SK-N-SH treated with all-trans-retinoic acid at 6 μM for 48 hours (cell line): ENCODE results near the gene CFAP299.
"Not testable (repeated sequence)": the region's sequence is repeated elsewhere in the genome, so short reads cannot be mapped to it uniquely, and the experiment has no call there.

ENCODE experiments used
- ATAC-seq: fragments of 200-7000 bp; cut with Tn5 transposase; 3 replicates; pipeline ENCODE4 v1.9.1; 2020; ENCODE audit warnings: mild to moderate bottlenecking, moderate library complexity
- ARNTL ChIP-seq: fragments of 450-650 bp; formaldehyde crosslinking; IDR thresholded peaks from 2 replicates; pipeline ENCODE4 v1.5.0; 2020; ENCODE audit warnings: low read depth, mild to moderate bottlenecking, moderate library complexity, borderline replicate concordance
- BACH2 ChIP-seq: fragments of 250-450 bp; sonication (Bioruptor Pico); IDR thresholded peaks from 2 replicates; pipeline ENCODE4 v1.9.0; 2021; ENCODE audit warnings: mild to moderate bottlenecking, borderline replicate concordance
- CSDC2 ChIP-seq: fragments of 250-450 bp; sonication (Bioruptor Pico); IDR thresholded peaks from 2 replicates; pipeline ENCODE4 v1.5.0; 2020; ENCODE audit warnings: mild to moderate bottlenecking, moderate library complexity
- ESRRG ChIP-seq: fragments of 250-450 bp; sonication (Bioruptor Pico); IDR thresholded peaks from 2 replicates; pipeline ENCODE4 v1.6.1; 2021; ENCODE audit warnings: mild to moderate bottlenecking
- GLIS3 ChIP-seq: fragments of 250-450 bp; sonication (Bioruptor Pico); IDR thresholded peaks from 2 replicates; pipeline ENCODE4 v1.5.0; 2020; ENCODE audit warnings: mild to moderate bottlenecking, moderate library complexity
- ISL1 ChIP-seq: fragments of 250-450 bp; sonication (Bioruptor Pico); IDR thresholded peaks from 2 replicates; pipeline ENCODE4 v2.1.2; 2022; ENCODE audit warnings: mild to moderate bottlenecking, moderate library complexity
- OSR1 ChIP-seq: fragments of 250-450 bp; sonication (Bioruptor Pico); IDR thresholded peaks from 2 replicates; pipeline ENCODE4 v1.8.0; 2022; ENCODE audit warnings: moderate library complexity, mild to moderate bottlenecking, inconsistent platforms
- PPARA ChIP-seq: fragments of 250-450 bp; sonication (Bioruptor Pico); IDR thresholded peaks from 2 replicates; pipeline ENCODE4 v1.5.0; 2020; ENCODE audit warnings: mild to moderate bottlenecking, borderline replicate concordance
- TCF4 ChIP-seq: fragments of 250-450 bp; sonication (Bioruptor Pico); IDR thresholded peaks from 2 replicates; pipeline ENCODE4 v1.8.0; 2021; ENCODE audit warnings: mild to moderate bottlenecking, moderate library complexity, borderline replicate concordance
- TOX ChIP-seq: fragments of 250-450 bp; sonication (Bioruptor Pico); IDR thresholded peaks from 2 replicates; pipeline ENCODE4 v1.8.0; 2021; ENCODE audit warnings: mild to moderate bottlenecking, moderate library complexity, borderline replicate concordance
- ZC3H10 ChIP-seq: fragments of 250-450 bp; sonication (Bioruptor Pico); IDR thresholded peaks from 2 replicates; pipeline ENCODE4 v1.5.1; 2021; ENCODE audit warnings: mild to moderate bottlenecking, moderate library complexity
- ZFP3 ChIP-seq: fragments of 250-450 bp; sonication (Bioruptor Pico); IDR thresholded peaks from 2 replicates; pipeline ENCODE4 v1.5.0; 2020; ENCODE audit warnings: mild to moderate bottlenecking, moderate library complexity
- ZFP30 ChIP-seq: fragments of 450-650 bp; formaldehyde crosslinking; IDR thresholded peaks from 2 replicates; pipeline ENCODE4 v1.5.0; 2022; ENCODE audit warnings: mild to moderate bottlenecking, moderate library complexity
- ZNF565 ChIP-seq: fragments of 450-650 bp; formaldehyde crosslinking; conservative IDR thresholded peaks from 2 replicates; pipeline ENCODE4 v1.5.0; 2020; ENCODE audit warnings: low read depth, mild to moderate bottlenecking, moderate library complexity
- ZNF70 ChIP-seq: fragments of 450-650 bp; formaldehyde crosslinking; IDR thresholded peaks from 2 replicates; pipeline ENCODE4 v1.5.0; 2020; ENCODE audit warnings: mild to moderate bottlenecking, moderate library complexity
- ZNF8 ChIP-seq: fragments of 450-650 bp; formaldehyde crosslinking; IDR thresholded peaks from 2 replicates; pipeline ENCODE4 v1.5.0; 2020; ENCODE audit warnings: mild to moderate bottlenecking, moderate library complexity
- TF ChIP-seq, protein P1 (sequence below): fragments of 250-450 bp; sonication (Bioruptor Pico); IDR thresholded peaks from 2 replicates; pipeline ENCODE4 v1.5.0; 2020; ENCODE audit warnings: mild to moderate bottlenecking, moderate library complexity
- TF ChIP-seq, protein P2 (sequence below): fragments of 250-450 bp; sonication (Bioruptor Pico); IDR thresholded peaks from 2 replicates; pipeline ENCODE4 v1.5.1; 2020; ENCODE audit warnings: low read depth, mild to moderate bottlenecking, moderate library complexity
- TF ChIP-seq, protein P3 (sequence below): fragments of 250-450 bp; sonication (Bioruptor Pico); IDR thresholded peaks from 2 replicates; pipeline ENCODE4 v1.8.0; 2020; ENCODE audit warnings: mild to moderate bottlenecking, moderate library complexity, borderline replicate concordance
- TF ChIP-seq, protein P4 (sequence below): fragments of 250-450 bp; sonication (Bioruptor Pico); IDR thresholded peaks from 2 replicates; pipeline ENCODE4 v1.5.1; 2021; ENCODE audit warnings: mild to moderate bottlenecking, moderate library complexity
- TF ChIP-seq, protein P5 (sequence below): fragments of 250-450 bp; sonication (Bioruptor Pico); IDR thresholded peaks from 2 replicates; pipeline ENCODE4 v1.8.0; 2021; ENCODE audit warnings: low read depth, mild to moderate bottlenecking, moderate library complexity, borderline replicate concordance

Gene CFAP299

DNA sequence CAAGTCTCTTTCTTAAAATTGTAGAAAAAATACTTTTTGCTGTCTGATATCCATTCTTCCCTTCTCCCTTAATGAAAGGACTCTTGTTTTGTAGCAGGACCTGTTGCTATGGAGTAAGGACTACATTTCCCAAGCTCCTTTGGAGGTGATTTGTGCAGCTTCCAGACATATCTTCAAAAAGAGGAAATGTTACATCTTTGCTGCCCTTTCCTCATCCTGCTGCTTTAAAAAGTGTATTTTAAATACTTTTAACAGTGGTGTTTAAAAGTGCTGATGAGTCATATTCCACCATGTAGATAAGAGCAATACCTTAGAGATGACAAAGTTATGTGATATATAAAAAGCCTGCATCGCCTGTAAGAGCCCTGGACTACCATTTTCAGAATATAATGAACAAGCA lies 98.7 kb downstream of the CFAP299 start (continued):
- TF ChIP-seq, protein P1, sequence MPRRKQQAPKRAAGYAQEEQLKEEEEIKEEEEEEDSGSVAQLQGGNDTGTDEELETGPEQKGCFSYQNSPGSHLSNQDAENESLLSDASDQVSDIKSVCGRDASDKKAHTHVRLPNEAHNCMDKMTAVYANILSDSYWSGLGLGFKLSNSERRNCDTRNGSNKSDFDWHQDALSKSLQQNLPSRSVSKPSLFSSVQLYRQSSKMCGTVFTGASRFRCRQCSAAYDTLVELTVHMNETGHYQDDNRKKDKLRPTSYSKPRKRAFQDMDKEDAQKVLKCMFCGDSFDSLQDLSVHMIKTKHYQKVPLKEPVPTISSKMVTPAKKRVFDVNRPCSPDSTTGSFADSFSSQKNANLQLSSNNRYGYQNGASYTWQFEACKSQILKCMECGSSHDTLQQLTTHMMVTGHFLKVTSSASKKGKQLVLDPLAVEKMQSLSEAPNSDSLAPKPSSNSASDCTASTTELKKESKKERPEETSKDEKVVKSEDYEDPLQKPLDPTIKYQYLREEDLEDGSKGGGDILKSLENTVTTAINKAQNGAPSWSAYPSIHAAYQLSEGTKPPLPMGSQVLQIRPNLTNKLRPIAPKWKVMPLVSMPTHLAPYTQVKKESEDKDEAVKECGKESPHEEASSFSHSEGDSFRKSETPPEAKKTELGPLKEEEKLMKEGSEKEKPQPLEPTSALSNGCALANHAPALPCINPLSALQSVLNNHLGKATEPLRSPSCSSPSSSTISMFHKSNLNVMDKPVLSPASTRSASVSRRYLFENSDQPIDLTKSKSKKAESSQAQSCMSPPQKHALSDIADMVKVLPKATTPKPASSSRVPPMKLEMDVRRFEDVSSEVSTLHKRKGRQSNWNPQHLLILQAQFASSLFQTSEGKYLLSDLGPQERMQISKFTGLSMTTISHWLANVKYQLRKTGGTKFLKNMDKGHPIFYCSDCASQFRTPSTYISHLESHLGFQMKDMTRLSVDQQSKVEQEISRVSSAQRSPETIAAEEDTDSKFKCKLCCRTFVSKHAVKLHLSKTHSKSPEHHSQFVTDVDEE (CRISPR knock-in tag): no peak
- TF ChIP-seq ZFP3 (no peak), ARNTL (CRISPR knock-in tag) (no peak)
- TF ChIP-seq, protein P2, sequence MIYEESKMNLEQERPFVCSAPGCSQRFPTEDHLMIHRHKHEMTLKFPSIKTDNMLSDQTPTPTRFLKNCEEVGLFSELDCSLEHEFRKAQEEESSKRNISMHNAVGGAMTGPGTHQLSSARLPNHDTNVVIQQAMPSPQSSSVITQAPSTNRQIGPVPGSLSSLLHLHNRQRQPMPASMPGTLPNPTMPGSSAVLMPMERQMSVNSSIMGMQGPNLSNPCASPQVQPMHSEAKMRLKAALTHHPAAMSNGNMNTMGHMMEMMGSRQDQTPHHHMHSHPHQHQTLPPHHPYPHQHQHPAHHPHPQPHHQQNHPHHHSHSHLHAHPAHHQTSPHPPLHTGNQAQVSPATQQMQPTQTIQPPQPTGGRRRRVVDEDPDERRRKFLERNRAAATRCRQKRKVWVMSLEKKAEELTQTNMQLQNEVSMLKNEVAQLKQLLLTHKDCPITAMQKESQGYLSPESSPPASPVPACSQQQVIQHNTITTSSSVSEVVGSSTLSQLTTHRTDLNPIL (CRISPR knock-in tag): no peak

DNA sequence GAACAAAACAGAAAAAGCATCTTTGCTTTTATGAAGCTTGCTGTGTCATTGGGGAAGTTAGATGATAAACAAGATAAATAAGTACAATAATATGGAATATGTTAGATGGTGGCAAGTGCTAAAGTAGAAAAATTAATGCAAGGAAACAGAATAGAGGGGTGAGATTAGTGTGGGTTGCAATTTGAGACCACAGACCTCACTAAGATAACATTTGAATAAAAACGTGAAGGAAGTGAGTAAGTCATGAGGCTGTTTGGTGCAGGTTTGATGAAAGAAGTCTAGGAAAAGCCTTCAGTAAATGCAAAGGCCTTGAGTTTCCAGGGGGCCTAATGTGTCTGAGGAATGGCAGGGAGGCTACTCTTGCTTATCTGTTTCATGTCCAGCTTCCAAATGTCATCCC lies 102.5 kb downstream of the CFAP299 start:
- no peak for ATAC-seq
- TF ChIP-seq, protein P3, sequence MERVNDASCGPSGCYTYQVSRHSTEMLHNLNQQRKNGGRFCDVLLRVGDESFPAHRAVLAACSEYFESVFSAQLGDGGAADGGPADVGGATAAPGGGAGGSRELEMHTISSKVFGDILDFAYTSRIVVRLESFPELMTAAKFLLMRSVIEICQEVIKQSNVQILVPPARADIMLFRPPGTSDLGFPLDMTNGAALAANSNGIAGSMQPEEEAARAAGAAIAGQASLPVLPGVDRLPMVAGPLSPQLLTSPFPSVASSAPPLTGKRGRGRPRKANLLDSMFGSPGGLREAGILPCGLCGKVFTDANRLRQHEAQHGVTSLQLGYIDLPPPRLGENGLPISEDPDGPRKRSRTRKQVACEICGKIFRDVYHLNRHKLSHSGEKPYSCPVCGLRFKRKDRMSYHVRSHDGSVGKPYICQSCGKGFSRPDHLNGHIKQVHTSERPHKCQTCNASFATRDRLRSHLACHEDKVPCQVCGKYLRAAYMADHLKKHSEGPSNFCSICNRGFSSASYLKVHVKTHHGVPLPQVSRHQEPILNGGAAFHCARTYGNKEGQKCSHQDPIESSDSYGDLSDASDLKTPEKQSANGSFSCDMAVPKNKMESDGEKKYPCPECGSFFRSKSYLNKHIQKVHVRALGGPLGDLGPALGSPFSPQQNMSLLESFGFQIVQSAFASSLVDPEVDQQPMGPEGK (CRISPR knock-in tag): no peak
- TF ChIP-seq ZFP30 (CRISPR knock-in tag) (no peak), BACH2 (CRISPR knock-in tag) (no peak), TCF4 (no peak), PPARA (no peak), TOX (no peak), ZNF565 (CRISPR knock-in tag) (no peak), CSDC2 (CRISPR knock-in tag) (no peak), GLIS3 (CRISPR knock-in tag) (no peak), ZC3H10 (CRISPR knock-in tag) (no peak), ZNF8 (CRISPR knock-in tag) (no peak), ISL1 (CRISPR knock-in tag) (no peak), ZFP3 (no peak), OSR1 (CRISPR knock-in tag) (no peak), ESRRG (CRISPR knock-in tag) (no peak), ZNF70 (CRISPR knock-in tag) (no peak)
- TF ChIP-seq, protein P1 (CRISPR knock-in tag): no peak
- TF ChIP-seq, protein P4, sequence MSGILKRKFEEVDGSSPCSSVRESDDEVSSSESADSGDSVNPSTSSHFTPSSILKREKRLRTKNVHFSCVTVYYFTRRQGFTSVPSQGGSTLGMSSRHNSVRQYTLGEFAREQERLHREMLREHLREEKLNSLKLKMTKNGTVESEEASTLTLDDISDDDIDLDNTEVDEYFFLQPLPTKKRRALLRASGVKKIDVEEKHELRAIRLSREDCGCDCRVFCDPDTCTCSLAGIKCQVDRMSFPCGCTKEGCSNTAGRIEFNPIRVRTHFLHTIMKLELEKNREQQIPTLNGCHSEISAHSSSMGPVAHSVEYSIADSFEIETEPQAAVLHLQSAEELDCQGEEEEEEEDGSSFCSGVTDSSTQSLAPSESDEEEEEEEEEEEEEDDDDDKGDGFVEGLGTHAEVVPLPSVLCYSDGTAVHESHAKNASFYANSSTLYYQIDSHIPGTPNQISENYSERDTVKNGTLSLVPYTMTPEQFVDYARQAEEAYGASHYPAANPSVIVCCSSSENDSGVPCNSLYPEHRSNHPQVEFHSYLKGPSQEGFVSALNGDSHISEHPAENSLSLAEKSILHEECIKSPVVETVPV (CRISPR knock-in tag): no peak
- TF ChIP-seq, protein P5, sequence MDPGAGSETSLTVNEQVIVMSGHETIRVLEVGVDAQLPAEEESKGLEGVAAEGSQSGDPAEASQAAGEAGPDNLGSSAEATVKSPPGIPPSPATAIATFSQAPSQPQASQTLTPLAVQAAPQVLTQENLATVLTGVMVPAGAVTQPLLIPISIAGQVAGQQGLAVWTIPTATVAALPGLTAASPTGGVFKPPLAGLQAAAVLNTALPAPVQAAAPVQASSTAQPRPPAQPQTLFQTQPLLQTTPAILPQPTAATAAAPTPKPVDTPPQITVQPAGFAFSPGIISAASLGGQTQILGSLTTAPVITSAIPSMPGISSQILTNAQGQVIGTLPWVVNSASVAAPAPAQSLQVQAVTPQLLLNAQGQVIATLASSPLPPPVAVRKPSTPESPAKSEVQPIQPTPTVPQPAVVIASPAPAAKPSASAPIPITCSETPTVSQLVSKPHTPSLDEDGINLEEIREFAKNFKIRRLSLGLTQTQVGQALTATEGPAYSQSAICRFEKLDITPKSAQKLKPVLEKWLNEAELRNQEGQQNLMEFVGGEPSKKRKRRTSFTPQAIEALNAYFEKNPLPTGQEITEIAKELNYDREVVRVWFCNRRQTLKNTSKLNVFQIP: no peak
- TF ChIP-seq, protein P2 (CRISPR knock-in tag): no peak

DNA sequence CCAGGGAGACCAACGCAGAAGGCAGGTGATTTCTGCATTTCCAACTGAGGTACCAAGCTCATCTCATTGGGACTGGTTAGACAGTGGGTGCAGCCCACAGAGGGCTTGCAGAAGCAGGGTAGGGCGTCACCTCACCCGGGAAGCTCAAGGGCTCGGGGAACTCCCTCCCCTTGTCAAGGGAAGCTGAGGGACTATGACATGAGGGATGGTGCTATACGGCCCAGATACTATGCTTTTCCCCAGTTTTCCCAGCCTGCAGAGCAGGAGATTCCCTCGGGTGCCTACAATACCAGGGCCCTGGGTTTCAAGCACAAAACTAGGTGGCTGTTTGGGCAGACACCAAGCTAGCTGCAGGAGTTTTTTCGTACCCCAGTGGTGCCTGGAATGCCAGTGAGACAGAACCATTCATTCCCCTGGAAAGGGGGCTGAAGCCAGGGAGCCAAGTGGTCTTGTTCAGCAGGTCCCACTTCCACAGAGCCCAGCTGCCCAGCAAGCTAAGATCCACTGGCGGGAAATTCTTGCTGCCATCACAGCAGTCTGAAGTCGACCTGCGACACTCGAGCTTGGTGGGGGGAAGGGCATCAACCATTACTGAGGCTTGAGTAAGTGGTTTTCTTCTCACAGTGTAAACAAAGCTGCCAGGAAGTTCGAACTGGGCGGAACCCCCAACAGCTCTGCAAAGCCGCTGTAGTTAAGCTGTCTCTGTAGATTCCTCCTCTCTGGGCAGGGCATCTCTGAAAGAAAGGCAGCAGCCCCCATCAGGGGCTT lies 103.9 kb downstream of the CFAP299 start:
- ATAC-seq: not testable (repeated sequence)
